COR-L47 (cell line): ENCODE data around the gene MSLN.

Experiments used
- DNase-seq: peaks from one replicate; lab custom pipeline; 2025; lab: John Stamatoyannopoulos, UW

The MSLN gene

GRCh38 chr16:807347-808084 lies 47.0 kb downstream of the MSLN start:
- DNase-seq: peak; percentile 92

GRCh38 chr16:808085-808386 lies 47.5 kb downstream of the MSLN start:
- DNase-seq: no peak

GRCh38 chr16:813204-813915 lies 52.8 kb downstream of the MSLN start:
- no peak for DNase-seq

GRCh38 chr16:813916-814412 lies 53.4 kb downstream of the MSLN start:
- DNase-seq: no peak

GRCh38 chr16:814974-815373 lies 54.4 kb downstream of the MSLN start:
- no peak for DNase-seq

- no peak for DNase-seq
These were observed 55.3 kb downstream of the MSLN start for GRCh38 chr16:815861-816260.

- no peak for DNase-seq
These were observed 56.7 kb downstream of the MSLN start for GRCh38 chr16:817001-817906.

GRCh38 chr16:818132-818531 lies 57.6 kb downstream of the MSLN start:
- DNase-seq: no peak
